Activated CD4-positive, alpha-beta T cell treated with anti-CD3 and anti-CD28 coated beads, Interleukin-2, amount 50 U/mL, for 1 hour (primary cell): ENCODE measurements around the gene DMD.

Experiments
- DNase-seq: peaks from one replicate; pipeline ENCODE4 v3.0.0-alpha.2; 2020

DMD gene

GRCh38 chrX:31580726-31581125 is 1630.6 kb downstream of the DMD start:
- DNase-seq, result no peak

GRCh38 chrX:31580227-31580626 is 1631.1 kb downstream of the DMD start:
- no peak for DNase-seq

GRCh38 chrX:31572360-31572759 is 1639.0 kb downstream of the DMD start:
- DNase-seq, result no peak

GRCh38 chrX:31570658-31571057 is 1640.7 kb downstream of the DMD start:
- no peak for DNase-seq

- no peak for DNase-seq
Measured at GRCh38 chrX:31563792-31564191, 1647.6 kb downstream of the DMD start.

- no peak for DNase-seq
Measured at GRCh38 chrX:31555506-31555905, 1655.8 kb downstream of the DMD start.

- no peak for DNase-seq
Measured at GRCh38 chrX:31551913-31552312, 1659.4 kb downstream of the DMD start.

- DNase-seq, result no peak
Measured at GRCh38 chrX:31550158-31550557, 1661.2 kb downstream of the DMD start.

- DNase-seq, result no peak
Measured at GRCh38 chrX:31547816-31548215, 1663.5 kb downstream of the DMD start.

GRCh38 chrX:31547416-31547815 is 1663.9 kb downstream of the DMD start:
- no peak for DNase-seq

GRCh38 chrX:31546126-31546525 is 1665.2 kb downstream of the DMD start:
- DNase-seq, result no peak

- no peak for DNase-seq
Measured at GRCh38 chrX:31545726-31546125, 1665.6 kb downstream of the DMD start.

- no peak for DNase-seq
Measured at GRCh38 chrX:31545191-31545590, 1666.2 kb downstream of the DMD start.

GRCh38 chrX:31543634-31544033 is 1667.7 kb downstream of the DMD start:
- DNase-seq, result no peak

GRCh38 chrX:31542566-31542965 is 1668.8 kb downstream of the DMD start:
- DNase-seq, result no peak

- DNase-seq, result no peak
Measured at GRCh38 chrX:31540313-31540712, 1671.0 kb downstream of the DMD start.

GRCh38 chrX:31527455-31528126 is 1683.8 kb downstream of the DMD start:
- DNase-seq, result no peak

- no peak for DNase-seq
Measured at GRCh38 chrX:31523884-31524536, 1687.3 kb downstream of the DMD start.

GRCh38 chrX:31522760-31523159 is 1688.6 kb downstream of the DMD start:
- no peak for DNase-seq

GRCh38 chrX:31521941-31522340 is 1689.4 kb downstream of the DMD start:
- no peak for DNase-seq

GRCh38 chrX:31516527-31516926 is 1694.8 kb downstream of the DMD start:
- DNase-seq, result no peak

- DNase-seq, result no peak
Measured at GRCh38 chrX:31508338-31508737, 1703.0 kb downstream of the DMD start.

GRCh38 chrX:31506928-31507327 is 1704.4 kb downstream of the DMD start:
- DNase-seq, result no peak

GRCh38 chrX:31506360-31506759 is 1705.0 kb downstream of the DMD start:
- no peak for DNase-seq

- DNase-seq, result no peak
Measured at GRCh38 chrX:31500921-31501320, 1710.4 kb downstream of the DMD start.
